HepG2 (cell line): ENCODE results near the gene MNAT1. TPM values are rescaled to one million over a fixed set of nuclear protein-coding genes. Genes with fewer than 3 reads are reported as not detected.

ENCODE experiments used
- ARNT ChIP-seq: fragments of 450-650 bp; IDR thresholded peaks from 2 replicates; pipeline ENCODE4 v1.6.1; 2017
- DNMT1 ChIP-seq: sonication (generic); formaldehyde crosslinking; IDR thresholded peaks from 2 replicates; pipeline ENCODE4 v1.5.1; 2020; ENCODE audit warnings: mild to moderate bottlenecking, missing genetic modification reagents
- GATA4 ChIP-seq: sonication (generic); IDR thresholded peaks from 2 replicates; pipeline ENCODE4 v1.6.1; 2016; ENCODE audit warnings: antibody characterized with exemption, low read depth, borderline replicate concordance
- GATAD2A ChIP-seq: IDR thresholded peaks from 2 replicates; pipeline ENCODE4 v1.6.1; 2016
- NPAS2 ChIP-seq: sonication (generic); formaldehyde crosslinking; IDR thresholded peaks from 2 replicates; pipeline ENCODE4 v1.8.0; 2022; ENCODE audit warnings: mild to moderate bottlenecking, missing genetic modification reagents, borderline replicate concordance
- RCOR2 ChIP-seq: IDR thresholded peaks from 2 replicates; pipeline ENCODE4 v1.6.1; 2016; ENCODE audit warnings: missing biosample characterization, missing genetic modification reagents
- RFX5 ChIP-seq: IDR thresholded peaks from 2 replicates; pipeline ENCODE4 v1.6.1; 2011; ENCODE audit warnings: low read depth, low read length, improper control_type of control experiment
- TAF15 ChIP-seq: fragments of 200-400 bp; formaldehyde crosslinking; IDR thresholded peaks from one replicate; pipeline ENCODE4 v1.6.1; 2018; ENCODE audit warnings: mild to moderate bottlenecking, low read depth, low read length; ENCODE audit not compliant: poor library complexity, severe bottlenecking
- TEAD2 ChIP-seq: sonication (generic); formaldehyde crosslinking; IDR thresholded peaks from 2 replicates; pipeline ENCODE4 v1.9.0; 2021; ENCODE audit warnings: missing genetic modification reagents
- ZBTB8A ChIP-seq: sonication (generic); formaldehyde crosslinking; IDR thresholded peaks from 2 replicates; pipeline ENCODE4 v1.4.0; 2020; ENCODE audit warnings: mild to moderate bottlenecking, low read depth, missing genetic modification reagents, borderline replicate concordance
- ZNF296 ChIP-seq: sonication (generic); formaldehyde crosslinking; conservative IDR thresholded peaks from 2 replicates; pipeline ENCODE4 v1.5.0; 2020; ENCODE audit warnings: mild to moderate bottlenecking, missing genetic modification reagents
- ZNF550 ChIP-seq: sonication (generic); formaldehyde crosslinking; IDR thresholded peaks from 2 replicates; pipeline ENCODE4 v1.4.0; 2020; ENCODE audit warnings: mild to moderate bottlenecking, missing genetic modification reagents, borderline replicate concordance
- ZNF674 ChIP-seq: sonication (generic); formaldehyde crosslinking; IDR thresholded peaks from 2 replicates; pipeline ENCODE4 v1.5.0; 2020; ENCODE audit warnings: low read depth, mild to moderate bottlenecking, missing genetic modification reagents
- ZNF782 ChIP-seq: sonication (generic); formaldehyde crosslinking; IDR thresholded peaks from 2 replicates; pipeline ENCODE4 v1.4.0; 2020; ENCODE audit warnings: missing genetic modification reagents, mild to moderate bottlenecking, borderline replicate concordance
- polyA plus RNA-seq, 8 experiments: library from polyadenylated mRNA; depleted of rRNA in 3 of 8; stranded (reverse) in 7 of 8; unstranded in 1 of 8; fragments of >200 nt; fragmentation: Illumina TruSeq in 4 of 8; extraction: Trizol in 4 of 8; gene quantifications; 2 replicates each; pipeline versions ENCODE4 v1.2.1 to v1.2.3, GENCODE V29; 2011 to 2016; ENCODE audit warnings: low read depth in 4 of 8, missing spikeins in 1 of 8, mixed read lengths in 1 of 8; ENCODE audit not compliant: insufficient read depth in 1 of 8
- total RNA-seq, 5 experiments: library from RNA; depleted of rRNA; stranded (reverse); fragments of >200 nt; fragmentation: Illumina TruSeq; extraction: Trizol; gene quantifications; 2 replicates each; pipeline ENCODE4 v1.2.3, GENCODE V29; 2016; ENCODE audit warnings: low read depth in 1 of 5
- TF ChIP-seq, protein P1 (sequence below): sonication (generic); formaldehyde crosslinking; IDR thresholded peaks from 2 replicates; pipeline ENCODE4 v1.4.0; 2020; ENCODE audit warnings: missing genetic modification reagents
- TF ChIP-seq, protein P2 (sequence below): sonication (generic); formaldehyde crosslinking; IDR thresholded peaks from 2 replicates; pipeline ENCODE4 v1.8.0; 2022; ENCODE audit warnings: missing genetic modification reagents, mild to moderate bottlenecking, moderate library complexity, borderline replicate concordance
- TF ChIP-seq, protein P3 (sequence below): sonication (generic); formaldehyde crosslinking; IDR thresholded peaks from 2 replicates; pipeline ENCODE4 v1.4.0; 2020; ENCODE audit warnings: missing genetic modification reagents; ENCODE audit errors: not compliant biosample characterization
- TF ChIP-seq, protein P4 (sequence below): sonication (generic); formaldehyde crosslinking; IDR thresholded peaks from 2 replicates; pipeline ENCODE4 v1.4.0; 2020; ENCODE audit warnings: missing genetic modification reagents

MNAT1 gene
- total and polyA plus RNA-seq, 2 of the 13 experiments (the other 11 are each of a cell fraction or from before 2014, with no cell fraction given) = 49.2 to 94.8 TPM

DNA sequence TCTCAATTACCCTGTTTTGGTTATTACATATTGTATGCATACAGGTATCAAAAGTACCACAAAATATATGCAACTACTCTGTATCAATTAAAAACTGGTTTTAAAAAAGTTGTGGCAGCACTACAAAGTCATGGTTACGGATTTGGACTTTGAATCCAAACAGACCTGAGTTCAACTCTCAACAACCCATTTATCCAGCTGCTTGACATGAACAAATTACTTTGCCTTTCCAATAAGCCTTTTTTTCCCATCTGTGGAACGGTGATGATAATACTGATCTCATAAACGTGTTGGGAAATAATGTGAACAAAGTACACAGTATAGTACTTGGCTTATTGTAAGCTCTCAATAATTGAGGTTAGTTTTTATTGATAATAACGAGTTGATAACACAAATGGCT lies 85.0 kb downstream of the MNAT1 start (continued):
- TF ChIP-seq, protein P1, sequence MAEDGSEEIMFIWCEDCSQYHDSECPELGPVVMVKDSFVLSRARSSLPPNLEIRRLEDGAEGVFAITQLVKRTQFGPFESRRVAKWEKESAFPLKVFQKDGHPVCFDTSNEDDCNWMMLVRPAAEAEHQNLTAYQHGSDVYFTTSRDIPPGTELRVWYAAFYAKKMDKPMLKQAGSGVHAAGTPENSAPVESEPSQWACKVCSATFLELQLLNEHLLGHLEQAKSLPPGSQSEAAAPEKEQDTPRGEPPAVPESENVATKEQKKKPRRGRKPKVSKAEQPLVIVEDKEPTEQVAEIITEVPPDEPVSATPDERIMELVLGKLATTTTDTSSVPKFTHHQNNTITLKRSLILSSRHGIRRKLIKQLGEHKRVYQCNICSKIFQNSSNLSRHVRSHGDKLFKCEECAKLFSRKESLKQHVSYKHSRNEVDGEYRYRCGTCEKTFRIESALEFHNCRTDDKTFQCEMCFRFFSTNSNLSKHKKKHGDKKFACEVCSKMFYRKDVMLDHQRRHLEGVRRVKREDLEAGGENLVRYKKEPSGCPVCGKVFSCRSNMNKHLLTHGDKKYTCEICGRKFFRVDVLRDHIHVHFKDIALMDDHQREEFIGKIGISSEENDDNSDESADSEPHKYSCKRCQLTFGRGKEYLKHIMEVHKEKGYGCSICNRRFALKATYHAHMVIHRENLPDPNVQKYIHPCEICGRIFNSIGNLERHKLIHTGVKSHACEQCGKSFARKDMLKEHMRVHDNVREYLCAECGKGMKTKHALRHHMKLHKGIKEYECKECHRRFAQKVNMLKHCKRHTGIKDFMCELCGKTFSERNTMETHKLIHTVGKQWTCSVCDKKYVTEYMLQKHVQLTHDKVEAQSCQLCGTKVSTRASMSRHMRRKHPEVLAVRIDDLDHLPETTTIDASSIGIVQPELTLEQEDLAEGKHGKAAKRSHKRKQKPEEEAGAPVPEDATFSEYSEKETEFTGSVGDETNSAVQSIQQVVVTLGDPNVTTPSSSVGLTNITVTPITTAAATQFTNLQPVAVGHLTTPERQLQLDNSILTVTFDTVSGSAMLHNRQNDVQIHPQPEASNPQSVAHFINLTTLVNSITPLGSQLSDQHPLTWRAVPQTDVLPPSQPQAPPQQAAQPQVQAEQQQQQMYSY (CRISPR knock-in tag) = no peak
- TF ChIP-seq, protein P2, sequence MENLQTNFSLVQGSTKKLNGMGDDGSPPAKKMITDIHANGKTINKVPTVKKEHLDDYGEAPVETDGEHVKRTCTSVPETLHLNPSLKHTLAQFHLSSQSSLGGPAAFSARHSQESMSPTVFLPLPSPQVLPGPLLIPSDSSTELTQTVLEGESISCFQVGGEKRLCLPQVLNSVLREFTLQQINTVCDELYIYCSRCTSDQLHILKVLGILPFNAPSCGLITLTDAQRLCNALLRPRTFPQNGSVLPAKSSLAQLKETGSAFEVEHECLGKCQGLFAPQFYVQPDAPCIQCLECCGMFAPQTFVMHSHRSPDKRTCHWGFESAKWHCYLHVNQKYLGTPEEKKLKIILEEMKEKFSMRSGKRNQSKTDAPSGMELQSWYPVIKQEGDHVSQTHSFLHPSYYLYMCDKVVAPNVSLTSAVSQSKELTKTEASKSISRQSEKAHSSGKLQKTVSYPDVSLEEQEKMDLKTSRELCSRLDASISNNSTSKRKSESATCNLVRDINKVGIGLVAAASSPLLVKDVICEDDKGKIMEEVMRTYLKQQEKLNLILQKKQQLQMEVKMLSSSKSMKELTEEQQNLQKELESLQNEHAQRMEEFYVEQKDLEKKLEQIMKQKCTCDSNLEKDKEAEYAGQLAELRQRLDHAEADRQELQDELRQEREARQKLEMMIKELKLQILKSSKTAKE (CRISPR knock-in tag) = no peak
- TF ChIP-seq GATAD2A (CRISPR knock-in tag) (peak; percentile 68), ZNF550 (CRISPR knock-in tag) (no peak), DNMT1 (no peak), RFX5 (no peak), NPAS2 (CRISPR knock-in tag) (no peak), ARNT (no peak), ZNF296 (CRISPR knock-in tag) (no peak), GATA4 (no peak), RCOR2 (no peak; the same call in 1 of the 2 replicates), TAF15 (no peak), ZNF674 (no peak), ZNF782 (CRISPR knock-in tag) (no peak), TEAD2 (no peak), ZBTB8A (CRISPR knock-in tag) (no peak)
- TF ChIP-seq, protein P3, sequence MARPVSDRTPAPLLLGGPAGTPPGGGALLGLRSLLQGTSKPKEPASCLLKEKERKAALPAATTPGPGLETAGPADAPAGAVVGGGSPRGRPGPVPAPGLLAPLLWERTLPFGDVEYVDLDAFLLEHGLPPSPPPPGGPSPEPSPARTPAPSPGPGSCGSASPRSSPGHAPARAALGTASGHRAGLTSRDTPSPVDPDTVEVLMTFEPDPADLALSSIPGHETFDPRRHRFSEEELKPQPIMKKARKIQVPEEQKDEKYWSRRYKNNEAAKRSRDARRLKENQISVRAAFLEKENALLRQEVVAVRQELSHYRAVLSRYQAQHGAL (CRISPR knock-in tag) = no peak
- TF ChIP-seq, protein P4, sequence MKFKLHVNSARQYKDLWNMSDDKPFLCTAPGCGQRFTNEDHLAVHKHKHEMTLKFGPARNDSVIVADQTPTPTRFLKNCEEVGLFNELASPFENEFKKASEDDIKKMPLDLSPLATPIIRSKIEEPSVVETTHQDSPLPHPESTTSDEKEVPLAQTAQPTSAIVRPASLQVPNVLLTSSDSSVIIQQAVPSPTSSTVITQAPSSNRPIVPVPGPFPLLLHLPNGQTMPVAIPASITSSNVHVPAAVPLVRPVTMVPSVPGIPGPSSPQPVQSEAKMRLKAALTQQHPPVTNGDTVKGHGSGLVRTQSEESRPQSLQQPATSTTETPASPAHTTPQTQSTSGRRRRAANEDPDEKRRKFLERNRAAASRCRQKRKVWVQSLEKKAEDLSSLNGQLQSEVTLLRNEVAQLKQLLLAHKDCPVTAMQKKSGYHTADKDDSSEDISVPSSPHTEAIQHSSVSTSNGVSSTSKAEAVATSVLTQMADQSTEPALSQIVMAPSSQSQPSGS (CRISPR knock-in tag) = no peak
